Pancreas (tissue), 10 donors: ENCODE results near the gene FBF1. TPM values are rescaled to one million over a fixed set of nuclear protein-coding genes. Genes with fewer than 3 reads are reported as not detected.

Experiments used
- ATAC-seq, 4 donors: fragments of 200-7000 bp; cut with Tn5 transposase; one replicate each; pipeline versions ENCODE4 v1.8.0 to v1.9.1; 2020; ENCODE audit warnings: mild to moderate bottlenecking in 4 of 4, moderate library complexity in 4 of 4
- DNase-seq, 6 donors: peaks; one replicate each; pipeline ENCODE4 v3.0.0-alpha.2; 2020
- FAIRE-seq: peaks from 2 replicates; lab custom pipeline; 2012; peaks lifted over from hg19 to GRCh38; lab: Jason Lieb, UNC
- H3K27ac ChIP-seq, 4 donors: fragments of 200-600 bp; sonication (generic); 1 replicate in 3 of 4; 2 replicates in 1 of 4; pipeline versions ENCODE4 v1.5.0 to v1.8.0; 2020
- H3K27me3 ChIP-seq, 4 donors: fragments of 200-600 bp; one replicate each; pipeline ENCODE4 v1.8.0; 2021
- H3K36me3 ChIP-seq, 3 donors: fragments of 200-600 bp; sonication (generic) in 1 of 3; one replicate each; pipeline versions ENCODE4 v1.5.0 to v1.8.0; 2020 to 2021
- H3K4me1 ChIP-seq, 3 donors: fragments of 200-600 bp; one replicate each; pipeline ENCODE4 v1.8.0; 2021
- H3K4me3 ChIP-seq, 4 donors: fragments of 200-600 bp; sonication (generic) in 2 of 4; one replicate each; pipeline versions ENCODE4 v1.5.0 to v1.8.0; 2020 to 2021
- H3K9me3 ChIP-seq, 4 donors: fragments of 200-600 bp; one replicate each; pipeline ENCODE4 v1.8.0; 2021
- WGBS, 2 donors: extraction: QIAGEN DNeasy Blood & Tissue Kit; methylation state at CpG; one replicate each; pipeline ENCODE4 v1.1.7; 2013; 5-methylcytosine and 5-hydroxymethylcytosine counted together
- intact Hi-C, 3 donors: fragments of 100-400 bp; cut with DNase I; formaldehyde crosslinking; loops; one replicate each; pipeline versions ENCODE4 v1.11.1 to v1.14.2; 2022
- polyA plus RNA-seq, 2 donors: library from polyadenylated mRNA; stranded (reverse); fragments of 200-250 nt; gene quantifications; one replicate each; pipeline ENCODE4 v1.2.3, GENCODE V29; 2013
- total RNA-seq, 6 donors: library from RNA; stranded (reverse); fragmentation: NEBNext Ultra II Directional in 4 of 6; extraction: Animal tissue kit (Norgen Biotek cat#: 25700) in 4 of 6; gene quantifications; one replicate each; pipeline versions ENCODE4 v1.2.1 to v1.2.4, GENCODE V29; 2021 to 2023
- TF ChIP-seq, protein P1 (sequence below), 4 donors: fragments of 200-600 bp; sonication (generic) in 3 of 4; IDR thresholded peaks; one replicate each; pipeline versions ENCODE4 v1.5.0 to v1.8.0; 2021; ENCODE audit warnings: antibody characterized with exemption in 4 of 4
- donor health status: healthy with polysubstance abuse.
- donor health status: DM: no; HTN: no; CAD: no; lungs with moderate emphysema.
- donor health status: DM: no; HTN: no; CAD: no.
- donor health status: control.
- donor health status: control.
- donor health status: Bipolar disorder and iron deficiency.
- donor health status: DM: yes; HTN: yes; CAD: no.
- donor health status: DM: no; HTN: no; CAD: no.
- donor health status: DM: no; HTN: no; CAD: no.
- donor health status: DM: yes; HTN: yes; CAD: no.

FBF1 gene
- total and polyA plus RNA-seq, 8 donors: 2.4 to 24.8 (median 4.5) TPM

DNA sequence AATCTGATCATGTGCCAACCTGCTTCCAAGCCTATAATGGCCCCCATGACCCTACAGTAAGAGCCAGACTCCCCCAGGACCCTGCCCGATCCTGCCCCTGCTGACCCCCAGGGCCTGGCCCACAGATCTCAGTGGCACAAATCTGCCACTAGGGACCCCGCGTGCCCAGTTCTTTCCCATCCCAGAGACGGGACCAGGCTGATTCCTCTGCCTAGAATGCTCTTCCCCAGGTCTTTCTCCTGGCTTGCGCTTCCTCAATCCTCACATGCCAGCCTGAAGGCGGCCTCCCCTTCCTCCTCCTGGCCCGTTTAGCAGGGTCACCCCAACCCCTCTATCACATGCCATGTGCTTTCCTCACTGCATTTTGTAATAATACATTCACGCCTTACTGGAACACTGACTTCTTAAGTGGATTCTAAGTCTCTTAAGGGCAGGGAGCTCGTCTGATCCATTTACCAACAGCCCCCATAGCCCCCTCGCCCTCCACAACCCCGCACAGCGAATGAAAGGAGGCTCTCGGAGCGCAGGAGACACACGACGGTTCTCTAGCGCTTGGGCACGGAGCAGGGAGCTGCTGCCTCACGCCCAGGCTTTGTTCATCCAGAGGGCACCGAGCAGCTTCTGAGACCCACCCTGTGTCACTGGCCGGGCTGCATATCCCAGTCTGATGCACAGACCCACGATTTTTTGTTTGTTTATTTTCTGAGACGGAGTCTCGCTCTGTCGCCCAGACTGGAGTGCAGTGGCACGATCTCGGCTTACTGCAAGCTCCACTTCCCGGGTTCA, 45.3 kb downstream of the FBF1 start:
- H3K4me1 ChIP-seq: peaks cover 7 to 10% (median 8%) of the 10 kb centered on the region in 3 donors
- WGBS, 2 donors: 45% methylated on average over 28 of the region's 28 CpGs
- ATAC-seq (peak in 1 of 4 donors; percentile 1), DNase-seq (peak in 2 of 6 donors; percentile 36 to 76), FAIRE-seq (no peak)
- peak overlapping the region; percentile 81 to 95 (median 88) for H3K27ac ChIP-seq
- no peaks in the 10 kb centered on the region for H3K27me3 ChIP-seq
- TF ChIP-seq, protein P1, sequence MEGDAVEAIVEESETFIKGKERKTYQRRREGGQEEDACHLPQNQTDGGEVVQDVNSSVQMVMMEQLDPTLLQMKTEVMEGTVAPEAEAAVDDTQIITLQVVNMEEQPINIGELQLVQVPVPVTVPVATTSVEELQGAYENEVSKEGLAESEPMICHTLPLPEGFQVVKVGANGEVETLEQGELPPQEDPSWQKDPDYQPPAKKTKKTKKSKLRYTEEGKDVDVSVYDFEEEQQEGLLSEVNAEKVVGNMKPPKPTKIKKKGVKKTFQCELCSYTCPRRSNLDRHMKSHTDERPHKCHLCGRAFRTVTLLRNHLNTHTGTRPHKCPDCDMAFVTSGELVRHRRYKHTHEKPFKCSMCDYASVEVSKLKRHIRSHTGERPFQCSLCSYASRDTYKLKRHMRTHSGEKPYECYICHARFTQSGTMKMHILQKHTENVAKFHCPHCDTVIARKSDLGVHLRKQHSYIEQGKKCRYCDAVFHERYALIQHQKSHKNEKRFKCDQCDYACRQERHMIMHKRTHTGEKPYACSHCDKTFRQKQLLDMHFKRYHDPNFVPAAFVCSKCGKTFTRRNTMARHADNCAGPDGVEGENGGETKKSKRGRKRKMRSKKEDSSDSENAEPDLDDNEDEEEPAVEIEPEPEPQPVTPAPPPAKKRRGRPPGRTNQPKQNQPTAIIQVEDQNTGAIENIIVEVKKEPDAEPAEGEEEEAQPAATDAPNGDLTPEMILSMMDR (IDR thresholded peaks at IDR 0.05): no peak
- intact Hi-C loops: no loop called here
- H3K36me3 ChIP-seq: peaks cover 0 to 18% (median 6%) of the 10 kb centered on the region in 3 donors
- peak overlapping the region; percentile 58 to 86 (median 80) for H3K4me3 ChIP-seq
- H3K9me3 ChIP-seq: no peaks in the 10 kb centered on the region

DNA sequence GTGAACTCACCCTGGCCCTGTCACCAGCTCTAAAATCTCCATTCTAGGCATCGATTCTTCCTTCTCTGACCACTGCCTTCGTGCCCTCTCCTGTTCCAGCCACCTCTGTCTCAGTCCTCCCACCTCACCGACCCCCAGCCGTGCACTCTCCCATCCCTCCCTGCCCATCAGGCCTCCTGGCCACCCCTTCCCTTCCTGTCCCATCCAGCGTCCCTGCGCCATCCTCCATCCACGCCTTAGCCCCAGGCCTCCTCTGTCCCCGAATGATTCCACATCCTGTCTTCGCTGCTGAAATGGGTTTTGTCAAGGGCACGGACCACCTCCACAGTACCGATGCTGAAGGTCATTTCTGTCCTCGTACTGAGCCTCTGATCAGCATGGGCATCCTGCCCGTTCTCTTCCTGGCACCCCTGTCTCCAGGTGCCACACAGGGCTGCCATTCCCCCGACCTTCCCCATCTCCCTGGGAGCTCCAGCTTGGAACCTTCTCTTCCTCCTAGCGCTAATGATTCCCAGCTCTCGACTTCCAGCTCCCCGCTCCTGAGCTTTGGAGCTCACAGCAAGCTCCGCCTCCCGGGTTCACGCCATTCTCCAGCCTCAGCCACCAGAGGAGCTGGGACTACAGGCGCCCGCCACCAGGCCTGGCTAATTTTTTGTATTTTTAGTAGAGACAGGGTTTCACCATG, 46.7 kb downstream of the FBF1 start:
- DNase-seq (peak in 1 of 6 donors; percentile 55), ATAC-seq (no peak), FAIRE-seq (no peak)
- WGBS, 2 donors: 75 to 77% methylated on average over 22 of the region's 22 CpGs
- Histone ChIP-seq H3K27me3 (no peaks in the 10 kb centered on the region), H3K36me3 (peaks cover 0 to 12% (median 2%) of the 10 kb centered on the region in 3 donors), H3K4me3 (no peak overlapping the region), H3K4me1 (peaks cover 7 to 10% (median 8%) of the 10 kb centered on the region in 3 donors), H3K9me3 (no peaks in the 10 kb centered on the region), H3K27ac (no peak overlapping the region)
- intact Hi-C loops: no loop called here
- TF ChIP-seq, protein P1 (IDR thresholded peaks at IDR 0.05): no peak

DNA sequence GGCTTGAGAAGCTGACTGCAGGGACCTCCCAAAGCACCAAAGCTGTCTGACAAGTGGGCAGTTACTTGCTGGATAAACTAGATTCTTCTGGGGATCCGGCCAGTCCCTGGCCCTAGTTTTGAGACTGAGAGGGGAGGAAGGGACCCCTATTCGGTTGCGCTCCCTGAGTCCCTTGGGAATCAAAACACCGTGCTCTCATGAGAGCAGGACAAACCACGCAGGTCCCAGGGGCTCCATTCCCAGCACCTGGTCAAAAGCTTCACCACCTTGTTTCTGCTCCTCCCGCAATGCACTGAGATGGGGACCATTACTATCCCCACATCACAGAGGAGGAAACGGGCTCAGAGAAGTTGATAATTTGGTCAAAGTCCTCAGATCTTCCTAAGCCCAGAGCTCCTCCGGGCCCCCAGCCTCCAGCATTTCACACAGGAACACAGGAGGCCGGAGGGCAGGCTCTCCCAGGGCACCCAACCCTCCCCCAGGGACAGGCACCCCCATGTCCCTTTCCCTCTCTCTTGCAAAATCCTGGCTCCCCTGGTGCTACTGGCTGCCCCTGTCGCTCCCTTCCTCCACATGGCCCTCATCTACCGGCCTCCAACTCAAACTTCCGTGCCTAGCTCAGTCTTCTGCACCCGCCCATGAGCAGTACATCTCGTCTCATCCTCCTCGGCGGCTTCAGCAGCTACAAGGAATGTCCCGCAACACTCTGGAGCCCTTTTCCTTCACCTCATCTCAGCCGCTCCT, 47.4 kb downstream of the FBF1 start:
- peaks cover 0 to 5% (median 0%) of the 10 kb centered on the region in 3 donors for H3K36me3 ChIP-seq
- FAIRE-seq (no peak), ATAC-seq (no peak), DNase-seq (peak in 1 of 6 donors; percentile 34)
- 92 to 93% methylated on average over 18 of the region's 18 CpGs for WGBS, 2 donors
- H3K9me3 ChIP-seq: no peaks in the 10 kb centered on the region
- H3K27me3 ChIP-seq: no peaks in the 10 kb centered on the region
- H3K4me3 ChIP-seq: no peak overlapping the region
- intact Hi-C loops: no loop called here
- TF ChIP-seq, protein P1 (IDR thresholded peaks at IDR 0.05): no peak
- H3K4me1 ChIP-seq: peaks cover 7 to 10% (median 8%) of the 10 kb centered on the region in 3 donors
- H3K27ac ChIP-seq: no peak overlapping the region

DNA sequence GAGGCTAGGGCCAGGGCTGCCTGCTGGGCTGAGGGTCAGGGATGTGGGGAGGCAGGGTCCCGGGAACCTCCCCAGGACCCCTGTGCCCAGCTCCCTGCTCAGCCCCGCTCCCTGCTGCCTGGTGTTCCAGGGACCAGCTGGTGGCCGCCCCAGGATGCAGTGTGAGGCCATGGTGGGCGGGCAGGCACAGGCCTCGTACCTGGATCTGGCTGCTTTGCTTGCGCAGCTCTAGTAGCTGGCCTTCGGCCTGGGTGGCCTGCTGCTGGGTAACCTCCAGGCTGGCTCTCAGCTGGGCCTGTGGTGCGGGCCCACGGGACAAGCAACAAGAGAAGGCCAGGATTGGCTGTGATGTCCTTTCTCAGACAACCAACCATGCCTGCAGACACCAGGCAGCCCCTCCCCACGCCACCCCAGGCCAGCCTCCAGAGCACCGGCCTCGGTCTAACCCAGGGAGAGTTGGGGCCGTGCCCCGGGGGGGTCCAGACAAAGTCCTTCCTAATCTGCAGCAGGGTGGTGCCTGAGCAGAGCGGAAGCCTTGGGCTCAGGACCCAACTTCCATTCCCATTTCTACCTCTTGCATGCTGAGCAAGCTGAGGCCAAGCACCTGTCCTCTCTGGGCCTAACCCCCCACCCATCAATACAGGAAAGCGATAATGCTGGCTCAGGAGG, 48.2 kb downstream of the FBF1 start:
- FAIRE-seq: no peak
- intact Hi-C loops: no loop called here

More for the DNA sequence above, 48.2 kb downstream of the FBF1 start:
- no peaks in the 10 kb centered on the region for H3K36me3 ChIP-seq
- 90 to 94% methylated on average over 15 to 16 of the region's 16 CpGs for WGBS, 2 donors
- H3K27me3 ChIP-seq: no peaks in the 10 kb centered on the region
- H3K27ac ChIP-seq: no peak overlapping the region
- no peak overlapping the region for H3K4me3 ChIP-seq
- no peaks in the 10 kb centered on the region for H3K9me3 ChIP-seq
- TF ChIP-seq, protein P1 (IDR thresholded peaks at IDR 0.05): no peak
- peaks cover 7 to 10% (median 8%) of the 10 kb centered on the region in 3 donors for H3K4me1 ChIP-seq
- ATAC-seq: no peak
- peak in 1 of 6 donors; percentile 11 for DNase-seq
